Smooth muscle cell (in vitro differentiated cells): ENCODE data around the gene RAD9B. TPM values are rescaled to one million over a fixed set of nuclear protein-coding genes. Genes with fewer than 3 reads are reported as not detected.
"Not testable (repeated sequence)": the region's sequence is repeated elsewhere in the genome, so short reads cannot be mapped to it uniquely, and the experiment has no call there.

Source experiments
- DNase-seq: peaks from one replicate; lab custom pipeline; 2025; ENCODE audit not compliant: unreplicated experiment; lab: John Stamatoyannopoulos, UW
- H2AFZ ChIP-seq: fragments of 200-600 bp; sonication (generic); 2 replicates; pipeline ENCODE4 v1.6.0; 2016; ENCODE audit warnings: antibody characterized with exemption, low read depth, mild to moderate bottlenecking
- H3F3A ChIP-seq: fragments of 200-600 bp; sonication (generic); 2 replicates; pipeline ENCODE4 v1.6.0; 2017; ENCODE audit warnings: antibody characterized with exemption, low read depth
- H3K27ac ChIP-seq: fragments of 200-600 bp; sonication (generic); 2 replicates; pipeline ENCODE4 v1.5.1; 2016; ENCODE audit warnings: low read depth, mild to moderate bottlenecking
- H3K27me3 ChIP-seq: fragments of 200-600 bp; sonication (generic); 2 replicates; pipeline ENCODE4 v1.6.1; 2016; ENCODE audit warnings: low read depth, mild to moderate bottlenecking
- H3K36me3 ChIP-seq: fragments of 200-600 bp; sonication (generic); 2 replicates; pipeline ENCODE4 v1.5.1; 2016; ENCODE audit warnings: low read depth
- H3K4me1 ChIP-seq: fragments of 200-600 bp; sonication (generic); 2 replicates; pipeline ENCODE4 v1.5.1; 2016; ENCODE audit warnings: low read depth
- H3K4me2 ChIP-seq: fragments of 200-600 bp; sonication (generic); 2 replicates; pipeline ENCODE4 v1.6.0; 2016; ENCODE audit warnings: mild to moderate bottlenecking
- H3K4me3 ChIP-seq: fragments of 200-600 bp; sonication (generic); 2 replicates; pipeline ENCODE4 v1.5.1; 2016; ENCODE audit warnings: mild to moderate bottlenecking
- H3K79me2 ChIP-seq: fragments of 200-600 bp; sonication (generic); 2 replicates; pipeline ENCODE4 v1.6.0; 2016; ENCODE audit warnings: low read depth, mild to moderate bottlenecking
- H3K9ac ChIP-seq: fragments of 200-600 bp; sonication (generic); 2 replicates; pipeline ENCODE4 v1.6.0; 2016; ENCODE audit warnings: low read depth
- H3K9me3 ChIP-seq: fragments of 200-600 bp; sonication (generic); replicated peaks from 2 replicates; pipeline ENCODE4 v1.5.1; 2016; ENCODE audit warnings: low read depth
- H4K20me1 ChIP-seq: fragments of 200-600 bp; sonication (generic); 2 replicates; pipeline ENCODE4 v1.6.0; 2016; ENCODE audit warnings: low read depth
- CTCF ChIP-seq: fragments of 200-600 bp; sonication (generic); IDR thresholded peaks from 2 replicates; pipeline ENCODE4 v1.5.1; 2017; ENCODE audit warnings: borderline replicate concordance, mild to moderate bottlenecking, antibody characterized with exemption; ENCODE audit not compliant: insufficient read depth, poor library complexity, severe bottlenecking
- WGBS: methylation state at CpG from one replicate; pipeline ENCODE4 v1.1.7; 2016; ENCODE audit warnings: low lambda C conversion rate; 5-methylcytosine and 5-hydroxymethylcytosine counted together
- polyA plus RNA-seq: library from polyadenylated mRNA; unstranded; fragments of >200 nt; fragmentation: Nextera tagmentation; extraction: Ambion mirVana; gene quantifications from 2 replicates; pipeline ENCODE4 v1.2.1, GENCODE V29; 2016
- total RNA-seq: library from RNA; depleted of rRNA; stranded (reverse); fragments of >200 nt; gene quantifications from 2 replicates; pipeline ENCODE4 v1.2.3, GENCODE V29; 2014

RAD9B gene
- not detected in 2 replicates for total RNA-seq
- polyA plus RNA-seq, result 0.64 TPM in 1 of 2 replicates, not detected in the other

DNA sequence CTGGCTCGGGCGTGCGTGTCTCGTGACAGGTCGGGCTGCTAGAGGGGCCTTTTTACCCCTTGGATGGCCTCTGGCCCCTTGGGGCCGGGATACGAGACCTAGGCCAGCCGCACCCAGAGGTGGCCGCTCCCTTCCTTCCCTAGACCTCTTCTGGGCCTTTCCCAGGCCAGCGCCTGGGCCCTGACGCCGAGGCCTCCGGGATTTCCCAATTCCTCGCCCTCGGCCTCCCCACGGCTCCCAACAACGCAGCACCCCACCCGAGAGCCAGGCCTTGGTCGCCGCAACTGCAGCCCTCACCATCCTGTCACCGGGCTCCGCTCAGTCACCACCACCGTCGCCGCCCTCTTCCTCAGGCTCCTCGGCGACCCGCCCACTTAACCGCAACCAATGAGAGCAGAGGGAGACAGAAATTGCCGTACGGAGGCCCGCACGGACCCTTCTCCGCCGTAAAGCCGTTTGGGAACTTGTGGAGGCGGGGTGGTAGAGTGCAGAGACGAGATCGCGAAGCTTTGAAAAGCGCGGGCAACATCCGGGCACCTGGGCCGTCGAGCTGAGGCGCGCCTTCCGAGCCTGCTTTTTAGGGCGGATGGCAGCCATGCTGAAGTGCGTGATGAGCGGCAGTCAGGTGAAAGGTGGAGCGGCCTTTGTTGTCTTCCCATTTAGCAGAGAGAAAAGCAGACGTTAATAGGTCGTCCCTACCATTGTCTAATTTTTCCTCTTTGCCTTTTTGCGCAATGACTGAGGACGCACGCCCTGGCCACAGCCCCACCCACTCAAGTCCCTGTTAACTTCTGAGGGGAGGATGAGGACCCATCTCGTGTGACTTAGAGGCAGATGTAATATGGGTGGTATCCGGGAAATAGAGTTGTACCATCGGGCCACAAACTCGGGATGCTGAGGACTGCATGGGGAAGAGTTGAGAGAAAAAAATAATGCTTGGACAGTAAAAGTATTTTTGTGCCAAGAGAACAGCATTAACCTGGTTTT is at the start of gene RAD9B, which contains the start of gene VPS29:
RAD9B (plus strand) TSS at position 580 of the 987 bp plus-strand sequence; CDS start at position 587, 7 bp downstream.
VPS29 (minus strand) TSS at position 360 of the 987 bp plus-strand sequence; CDS start at position 300, 60 bp downstream.
- H3K4me1 ChIP-seq, result peaks cover 9% of the 10 kb centered on the region
- peak within 1 kb of the TSS; percentile 87 for H3K4me2 ChIP-seq
- no peaks in the 10 kb centered on the region for H3K36me3 ChIP-seq
- peaks cover 4% of the 10 kb centered on the region for H3F3A ChIP-seq
- H3K27ac ChIP-seq, result peak within 1 kb of the TSS; percentile 61
- DNase-seq, result peak; percentile 81
- no peak for TF ChIP-seq CTCF
- peak within 1 kb of the TSS; percentile 85 for H2AFZ ChIP-seq
- no peaks in the 10 kb centered on the region for H3K9me3 ChIP-seq
- 14% methylated on average over 61 of the region's 61 CpGs for WGBS
- H3K9ac ChIP-seq, result peak within 1 kb of the TSS; percentile 84
- peaks cover 45% of the 10 kb centered on the region for H3K79me2 ChIP-seq
- H3K4me3 ChIP-seq, result peak within 1 kb of the TSS; percentile 76
- H3K27me3 ChIP-seq, result no peaks in the 10 kb centered on the region
- H4K20me1 ChIP-seq, result peaks cover 19% of the 10 kb centered on the region

DNA sequence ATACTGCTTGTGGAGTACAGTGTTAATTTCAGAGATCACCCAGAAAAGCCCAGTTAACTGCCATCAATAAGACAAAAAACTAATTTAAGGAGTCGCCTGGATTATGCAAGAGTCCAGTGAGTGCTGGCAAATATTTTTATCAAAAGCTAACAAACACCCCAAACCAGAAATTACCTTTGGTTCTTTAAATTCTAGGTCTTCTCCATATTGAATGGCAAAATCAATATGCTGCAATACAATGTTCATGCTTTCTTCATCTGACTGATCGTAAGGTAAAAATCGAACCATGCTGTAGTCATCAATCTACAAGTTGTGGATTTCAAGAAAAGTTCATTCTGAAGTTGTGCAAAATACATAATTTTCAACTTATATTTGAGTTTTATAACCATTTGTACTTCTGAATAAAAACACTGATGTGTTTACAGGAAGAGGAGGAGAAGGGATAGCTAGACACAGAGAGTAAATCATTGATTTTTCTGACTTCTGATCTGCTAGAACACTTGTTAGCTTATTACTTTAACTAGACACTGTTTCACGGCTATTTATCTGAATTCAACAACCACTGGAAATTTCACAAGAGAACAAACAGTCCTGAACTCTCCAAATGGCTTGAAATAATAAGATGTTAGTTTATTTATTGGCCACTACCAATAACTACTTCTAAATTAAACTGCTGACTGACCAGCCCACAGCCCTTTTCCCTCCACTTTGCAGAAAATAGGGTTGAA is 48.4 kb upstream of the RAD9B start:
- Histone ChIP-seq H3K27ac (no peak overlapping the region), H4K20me1 (no peaks in the 10 kb centered on the region), H3K9ac (no peak overlapping the region), H3K4me1 (peaks cover 4% of the 10 kb centered on the region), H3K4me2 (no peak overlapping the region), H3F3A (peaks cover 6% of the 10 kb centered on the region), H3K27me3 (no peaks in the 10 kb centered on the region), H3K79me2 (peaks cover 14% of the 10 kb centered on the region), H3K36me3 (no peaks in the 10 kb centered on the region), H2AFZ (no peak overlapping the region), H3K9me3 (no peaks in the 10 kb centered on the region), H3K4me3 (no peak overlapping the region)
- WGBS, result 97% methylated on average over 4 of the region's 4 CpGs
- TF ChIP-seq CTCF, result no peak
- DNase-seq, result no peak

DNA sequence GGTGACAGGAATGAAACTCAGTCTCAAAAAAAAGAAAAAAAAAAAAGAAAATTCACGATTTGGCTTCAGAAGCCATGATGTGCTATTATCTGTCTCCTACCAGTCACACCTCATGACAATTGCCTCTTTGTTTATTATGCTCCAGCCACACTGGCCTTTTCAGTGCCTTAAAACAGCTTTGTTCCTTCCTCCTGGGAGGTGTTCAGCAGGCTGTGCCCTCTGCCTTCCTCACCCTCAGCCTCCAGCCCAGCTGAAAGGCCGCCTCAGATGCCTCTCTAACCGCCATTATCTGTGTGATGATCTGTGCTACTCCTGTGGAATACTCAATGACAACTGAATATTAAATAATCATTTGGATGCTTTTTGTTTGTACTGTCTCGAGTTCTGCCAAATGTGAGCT is 43.4 kb upstream of the RAD9B start:
- no peaks in the 10 kb centered on the region for H3K36me3 ChIP-seq
- H3F3A ChIP-seq, result no peaks in the 10 kb centered on the region
- DNase-seq, result no peak
- no peak for TF ChIP-seq CTCF
- no peaks in the 10 kb centered on the region for H3K79me2 ChIP-seq
- no peaks in the 10 kb centered on the region for H3K4me1 ChIP-seq
- no peak overlapping the region for H3K4me2 ChIP-seq
- H4K20me1 ChIP-seq, result no peaks in the 10 kb centered on the region
- no peaks in the 10 kb centered on the region for H3K9me3 ChIP-seq
- H3K27ac ChIP-seq, result no peak overlapping the region
- H3K27me3 ChIP-seq, result no peaks in the 10 kb centered on the region
- H3K9ac ChIP-seq, result no peak overlapping the region
- no peak overlapping the region for H3K4me3 ChIP-seq
- WGBS, result 94% methylated on average over 4 of the region's 4 CpGs
- no peak overlapping the region for H2AFZ ChIP-seq

DNA sequence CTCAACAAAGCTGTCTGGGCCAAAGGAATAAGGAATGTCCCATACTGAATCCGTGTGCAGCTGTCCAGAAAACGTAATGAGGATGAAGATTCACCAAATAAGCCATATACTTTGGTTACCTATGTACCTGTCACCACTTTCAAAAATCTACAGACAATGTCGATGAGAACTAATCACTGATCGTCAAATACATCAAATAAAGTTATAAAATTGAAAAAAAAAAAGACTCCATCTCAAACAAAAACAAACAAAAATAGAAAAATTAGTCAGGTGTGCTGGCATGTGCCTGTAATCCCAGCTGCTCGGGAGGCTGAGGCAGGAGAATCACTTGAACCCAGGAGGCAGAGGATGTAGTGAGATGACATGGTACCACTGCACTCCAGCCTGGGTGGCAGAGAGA is 40.9 kb upstream of the RAD9B start:
- H3K27me3 ChIP-seq, result not testable (repeated sequence)

More for the DNA sequence above, 40.9 kb upstream of the RAD9B start:
- not testable (repeated sequence) for H3F3A ChIP-seq, H3K4me3 ChIP-seq, H3K4me1 ChIP-seq, H3K9ac ChIP-seq, H3K36me3 ChIP-seq, DNase-seq, H3K9me3 ChIP-seq, H2AFZ ChIP-seq, H3K27ac ChIP-seq, H3K4me2 ChIP-seq, H4K20me1 ChIP-seq, H3K79me2 ChIP-seq
- 97% methylated on average over 5 of the region's 5 CpGs for WGBS
